Hepatocyte (in vitro differentiated cells): ENCODE data around the gene ZBTB7C.

Experiments used
- EZH2phosphoT487 ChIP-seq: fragments of 200-600 bp; sonication (generic); IDR thresholded peaks from one replicate; pipeline ENCODE4 v1.6.1; 2018; ENCODE audit warnings: antibody characterized with exemption, mild to moderate bottlenecking, low read depth, moderate library complexity; ENCODE audit not compliant: unreplicated experiment, severe bottlenecking
- TF ChIP-seq, protein P1 (sequence below): fragments of 200-600 bp; sonication (generic); IDR thresholded peaks from 2 replicates; pipeline ENCODE4 v1.5.1; 2016; ENCODE audit warnings: antibody characterized with exemption, mild to moderate bottlenecking; ENCODE audit not compliant: poor library complexity

DNA sequence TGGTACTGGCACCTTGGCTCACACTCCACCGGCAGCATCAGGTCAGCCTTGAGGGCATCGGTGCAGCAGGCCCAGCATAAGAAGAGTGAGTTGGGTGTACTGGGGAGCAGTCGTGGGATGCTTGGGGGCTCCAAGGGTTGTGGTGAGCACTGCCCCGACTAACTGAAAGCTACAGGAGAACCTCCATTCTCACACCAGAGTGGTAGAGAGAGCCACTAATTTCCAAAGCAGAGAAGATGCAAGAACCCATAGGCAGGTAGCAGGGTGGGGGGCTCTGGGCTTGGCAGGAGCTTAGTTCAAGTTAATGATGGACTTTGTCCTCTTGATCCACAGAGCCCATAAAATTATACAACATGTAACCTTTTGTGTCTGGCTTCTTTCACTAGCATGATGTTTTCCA lies 330.7 kb downstream of the ZBTB7C start:
- no peak for TF ChIP-seq EZH2phosphoT487
- TF ChIP-seq, protein P1, sequence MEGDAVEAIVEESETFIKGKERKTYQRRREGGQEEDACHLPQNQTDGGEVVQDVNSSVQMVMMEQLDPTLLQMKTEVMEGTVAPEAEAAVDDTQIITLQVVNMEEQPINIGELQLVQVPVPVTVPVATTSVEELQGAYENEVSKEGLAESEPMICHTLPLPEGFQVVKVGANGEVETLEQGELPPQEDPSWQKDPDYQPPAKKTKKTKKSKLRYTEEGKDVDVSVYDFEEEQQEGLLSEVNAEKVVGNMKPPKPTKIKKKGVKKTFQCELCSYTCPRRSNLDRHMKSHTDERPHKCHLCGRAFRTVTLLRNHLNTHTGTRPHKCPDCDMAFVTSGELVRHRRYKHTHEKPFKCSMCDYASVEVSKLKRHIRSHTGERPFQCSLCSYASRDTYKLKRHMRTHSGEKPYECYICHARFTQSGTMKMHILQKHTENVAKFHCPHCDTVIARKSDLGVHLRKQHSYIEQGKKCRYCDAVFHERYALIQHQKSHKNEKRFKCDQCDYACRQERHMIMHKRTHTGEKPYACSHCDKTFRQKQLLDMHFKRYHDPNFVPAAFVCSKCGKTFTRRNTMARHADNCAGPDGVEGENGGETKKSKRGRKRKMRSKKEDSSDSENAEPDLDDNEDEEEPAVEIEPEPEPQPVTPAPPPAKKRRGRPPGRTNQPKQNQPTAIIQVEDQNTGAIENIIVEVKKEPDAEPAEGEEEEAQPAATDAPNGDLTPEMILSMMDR: no peak
